Lung (tissue), 12 donors: ENCODE results near the gene ARID5B. TPM values are rescaled to one million over a fixed set of nuclear protein-coding genes. Genes with fewer than 3 reads are reported as not detected.
"Not testable (repeated sequence)": the region's sequence is repeated elsewhere in the genome, so short reads cannot be mapped to it uniquely, and the experiment has no call there.

Experiments
- ATAC-seq: fragments of 200-7000 bp; cut with Tn5 transposase; one replicate; pipeline ENCODE4 v1.9.1; 2020; ENCODE audit warnings: moderate number of reproducible peaks; ENCODE audit not compliant: insufficient read depth, low FRiP score
- DNase-seq, 3 donors: peaks; one replicate each; pipeline ENCODE4 v3.0.0-alpha.2; 2013 to 2017
- H3K27ac ChIP-seq, 2 donors: one replicate each; pipeline ENCODE4 v1.5.1; 2013; ENCODE audit warnings: mild to moderate bottlenecking in 2 of 2, moderate library complexity in 2 of 2, control low read depth in 1 of 2, inconsistent platforms in 1 of 2, low read depth in 1 of 2, low read length in 1 of 2
- H3K27me3 ChIP-seq, 3 donors: one replicate each; pipeline ENCODE4 v1.5.1; 2013; ENCODE audit warnings: low read length in 2 of 3; ENCODE audit not compliant: control insufficient read depth in 3 of 3, insufficient read depth in 3 of 3
- H3K36me3 ChIP-seq, 4 donors: one replicate each; pipeline ENCODE4 v1.5.1; 2013; ENCODE audit warnings: low read length in 4 of 4, mild to moderate bottlenecking in 1 of 4, moderate library complexity in 1 of 4; ENCODE audit not compliant: control insufficient read depth in 4 of 4, insufficient read depth in 4 of 4
- H3K4me1 ChIP-seq, 5 donors: one replicate each; pipeline ENCODE4 v1.5.1; 2013; ENCODE audit warnings: low read length in 5 of 5, mild to moderate bottlenecking in 2 of 5, moderate library complexity in 1 of 5; ENCODE audit not compliant: control insufficient read depth in 5 of 5, insufficient read depth in 5 of 5
- H3K4me3 ChIP-seq: one replicate; pipeline ENCODE4 v1.5.1; 2013; ENCODE audit warnings: mild to moderate bottlenecking, control low read depth, moderate library complexity
- H3K9ac ChIP-seq, 2 donors: one replicate each; pipeline ENCODE4 v1.5.1; 2013; ENCODE audit warnings: low read length in 2 of 2, control low read depth in 1 of 2; ENCODE audit not compliant: insufficient read depth in 1 of 2
- H3K9me3 ChIP-seq, 4 donors: one replicate each; pipeline ENCODE4 v1.5.1; 2013; ENCODE audit warnings: low read length in 3 of 4, mild to moderate bottlenecking in 1 of 4, moderate library complexity in 1 of 4; ENCODE audit not compliant: control insufficient read depth in 4 of 4, insufficient read depth in 3 of 4
- WGBS, 2 donors: extraction: QIAGEN DNeasy Blood & Tissue Kit; methylation state at CpG; one replicate each; pipeline ENCODE4 v1.1.7; 2013; 5-methylcytosine and 5-hydroxymethylcytosine counted together
- polyA plus RNA-seq, 2 donors: library from polyadenylated mRNA; stranded (reverse); fragments of 200-250 nt; gene quantifications; one replicate each; pipeline ENCODE4 v1.2.1, GENCODE V29; 2013
- total RNA-seq, 2 donors: library from RNA; depleted of rRNA in 1 of 2; stranded (reverse); fragments of >200 nt in 1 of 2; gene quantifications; one replicate each; pipeline ENCODE4 v1.2.1, GENCODE V29; 2014 to 2021
- TF ChIP-seq, protein P1 (sequence below): IDR thresholded peaks from 2 replicates; pipeline ENCODE4 v1.5.1; 2012; ENCODE audit warnings: mild to moderate bottlenecking; ENCODE audit errors: control extremely low read depth, extremely low read depth
- donor health status: control.
- donor health status: control.
- donor health status: Bipolar disorder and iron deficiency.
- donor health status: healthy.
- donor health status: DM: yes; HTN: yes; CAD: no.

ARID5B gene
- total and polyA plus RNA-seq, 4 donors = 7.8 to 95.3 (median 22.0) TPM

GRCh38 chr10:61974601-61975390 lies 73.3 kb downstream of the ARID5B start:
- ATAC-seq = no peak
- peak overlapping the region in 1 of 2 donors; percentile 56 for H3K27ac ChIP-seq
- WGBS, 2 donors = 66 to 71% methylated on average over 8 of the region's 8 CpGs

GRCh38 chr10:61975391-61975932 lies 74.0 kb downstream of the ARID5B start:
- no peaks in the 10 kb centered on the region for H3K27me3 ChIP-seq
- peak overlapping the region in 1 of 2 donors; percentile 56 for H3K27ac ChIP-seq
- H3K9me3 ChIP-seq = no peaks in the 10 kb centered on the region
- DNase-seq (no peak), ATAC-seq (no peak)
- H3K4me3 ChIP-seq = no peak overlapping the region
- TF ChIP-seq, protein P1, sequence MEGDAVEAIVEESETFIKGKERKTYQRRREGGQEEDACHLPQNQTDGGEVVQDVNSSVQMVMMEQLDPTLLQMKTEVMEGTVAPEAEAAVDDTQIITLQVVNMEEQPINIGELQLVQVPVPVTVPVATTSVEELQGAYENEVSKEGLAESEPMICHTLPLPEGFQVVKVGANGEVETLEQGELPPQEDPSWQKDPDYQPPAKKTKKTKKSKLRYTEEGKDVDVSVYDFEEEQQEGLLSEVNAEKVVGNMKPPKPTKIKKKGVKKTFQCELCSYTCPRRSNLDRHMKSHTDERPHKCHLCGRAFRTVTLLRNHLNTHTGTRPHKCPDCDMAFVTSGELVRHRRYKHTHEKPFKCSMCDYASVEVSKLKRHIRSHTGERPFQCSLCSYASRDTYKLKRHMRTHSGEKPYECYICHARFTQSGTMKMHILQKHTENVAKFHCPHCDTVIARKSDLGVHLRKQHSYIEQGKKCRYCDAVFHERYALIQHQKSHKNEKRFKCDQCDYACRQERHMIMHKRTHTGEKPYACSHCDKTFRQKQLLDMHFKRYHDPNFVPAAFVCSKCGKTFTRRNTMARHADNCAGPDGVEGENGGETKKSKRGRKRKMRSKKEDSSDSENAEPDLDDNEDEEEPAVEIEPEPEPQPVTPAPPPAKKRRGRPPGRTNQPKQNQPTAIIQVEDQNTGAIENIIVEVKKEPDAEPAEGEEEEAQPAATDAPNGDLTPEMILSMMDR = no peak
- WGBS, 2 donors = 68 to 77% methylated on average over 2 of the region's 2 CpGs
- H3K9ac ChIP-seq = peak overlapping the region in 1 of 2 donors; percentile 27
- H3K4me1 ChIP-seq = peaks cover 4 to 40% (median 21%) of the 10 kb centered on the region in 5 donors
- H3K36me3 ChIP-seq = peaks cover 0 to 6% (median 0%) of the 10 kb centered on the region in 4 donors

More at GRCh38 chr10:61974601-61975390, 73.3 kb downstream of the ARID5B start:
- Histone ChIP-seq H3K9ac (peak overlapping the region in 1 of 2 donors; percentile 27), H3K36me3 (peaks cover 0 to 6% (median 0%) of the 10 kb centered on the region in 4 donors), H3K9me3 (no peaks in the 10 kb centered on the region), H3K4me1 (peaks cover 4 to 46% (median 21%) of the 10 kb centered on the region in 5 donors), H3K27me3 (no peaks in the 10 kb centered on the region), H3K4me3 (no peak overlapping the region)
- TF ChIP-seq, protein P1 = no peak
- peak; percentile 66 to 91 (median 88) for DNase-seq

DNA sequence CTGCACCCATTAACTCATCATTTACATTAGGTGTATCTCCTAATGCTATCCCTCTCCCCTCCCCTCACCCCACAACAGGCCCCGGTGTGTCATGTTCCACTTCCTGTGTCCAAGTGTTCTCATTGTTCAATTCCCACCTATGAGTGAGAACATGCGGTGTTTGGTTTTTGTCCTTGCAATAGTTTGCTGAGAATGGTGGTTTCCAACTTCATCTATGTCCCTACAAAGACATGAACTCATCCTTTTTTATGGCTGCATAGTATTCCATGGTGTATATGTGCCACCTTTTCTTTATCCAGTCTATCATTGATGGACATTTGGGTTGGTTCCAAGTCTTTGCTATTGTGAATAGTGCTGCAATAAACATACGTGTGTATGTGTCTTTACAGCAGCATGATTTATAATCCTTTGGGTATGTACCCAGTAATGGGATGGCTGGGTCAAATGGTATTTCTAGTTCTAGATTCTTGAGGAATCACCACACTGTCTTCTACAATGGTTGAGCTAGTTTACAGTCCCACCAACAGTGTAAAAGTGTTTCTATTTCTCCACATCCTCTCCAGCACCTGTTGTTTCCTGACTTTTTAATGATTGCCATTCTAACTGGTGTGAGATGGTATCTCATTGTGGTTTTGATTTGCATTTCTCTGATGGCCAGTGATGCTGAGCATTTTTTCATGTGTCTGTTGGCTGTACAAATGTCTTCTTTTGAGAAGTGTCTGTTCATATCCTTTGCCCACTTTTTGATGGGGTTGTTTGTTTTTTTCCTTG lies 75.6 kb downstream of the ARID5B start:
- ATAC-seq, DNase-seq, H3K9me3 ChIP-seq, H3K36me3 ChIP-seq, H3K27ac ChIP-seq, H3K27me3 ChIP-seq, H3K4me3 ChIP-seq, H3K9ac ChIP-seq: not testable (repeated sequence)
- 94 to 96% methylated on average over 3 of the region's 3 CpGs for WGBS, 2 donors
- H3K4me1 ChIP-seq = peaks cover 0 to 28% (median 19%) of the 10 kb centered on the region in 5 donors

- WGBS, 2 donors = 70 to 88% methylated on average over 5 of the region's 5 CpGs
- ATAC-seq (no peak), DNase-seq (no peak)
- TF ChIP-seq, protein P1 = no peak
- H3K27ac ChIP-seq = no peak overlapping the region
- no peaks in the 10 kb centered on the region for H3K9me3 ChIP-seq
- H3K9ac ChIP-seq = no peak overlapping the region
- H3K27me3 ChIP-seq = no peaks in the 10 kb centered on the region
- no peak overlapping the region for H3K4me3 ChIP-seq
- peaks cover 0 to 6% (median 0%) of the 10 kb centered on the region in 4 donors for H3K36me3 ChIP-seq
- H3K4me1 ChIP-seq = peaks cover 4 to 22% (median 12%) of the 10 kb centered on the region in 5 donors
Measured at GRCh38 chr10:61978965-61979364, 77.5 kb downstream of the ARID5B start.
